DOHH2 (cell line): ENCODE measurements around the gene SDHB.

Experiments used
- H3F3A ChIP-seq: fragments of 200-600 bp; sonication (generic), shearing (Covaris generic); 2 replicates; pipeline ENCODE4 v1.6.0; 2016; ENCODE audit warnings: antibody characterized with exemption, mild to moderate bottlenecking; ENCODE audit not compliant: control insufficient read depth, insufficient read depth
- H3K27ac ChIP-seq: fragments of 200-600 bp; sonication (generic); 2 replicates; pipeline ENCODE4 v1.5.1; 2014; ENCODE audit warnings: low read depth, mild to moderate bottlenecking, low read length, moderate library complexity
- H3K27me3 ChIP-seq: fragments of 200-600 bp; sonication (generic); 2 replicates; pipeline ENCODE4 v1.6.1; 2014; ENCODE audit warnings: mild to moderate bottlenecking, low read length, mixed read lengths; ENCODE audit not compliant: control insufficient read depth
- H3K36me3 ChIP-seq: fragments of 200-600 bp; sonication (generic); 2 replicates; pipeline ENCODE4 v1.6.1; 2014; ENCODE audit warnings: mild to moderate bottlenecking, low read length, moderate library complexity, mixed read lengths; ENCODE audit not compliant: control insufficient read depth
- H3K4me1 ChIP-seq: fragments of 200-600 bp; sonication (generic); 2 replicates; pipeline ENCODE4 v1.6.1; 2014; ENCODE audit warnings: mild to moderate bottlenecking, low read length, mixed read lengths; ENCODE audit not compliant: control insufficient read depth
- H3K4me2 ChIP-seq: fragments of 200-600 bp; sonication (generic); 2 replicates; pipeline ENCODE4 v1.6.0; 2014; ENCODE audit warnings: mild to moderate bottlenecking, low read length, moderate library complexity
- H3K4me3 ChIP-seq: fragments of 200-600 bp; sonication (generic); 2 replicates; pipeline ENCODE4 v1.5.1; 2014; ENCODE audit warnings: mild to moderate bottlenecking, low read length, mixed read lengths
- H3K79me2 ChIP-seq: fragments of 200-600 bp; sonication (generic); 2 replicates; pipeline ENCODE4 v1.6.1; 2014; ENCODE audit warnings: mild to moderate bottlenecking, low read length, mixed read lengths; ENCODE audit not compliant: control insufficient read depth
- H3K9me2 ChIP-seq: fragments of 200-600 bp; sonication (generic); replicated peaks from 2 replicates; pipeline ENCODE4 v1.6.1; 2014; ENCODE audit warnings: mild to moderate bottlenecking, low read length, mixed read lengths; ENCODE audit not compliant: control insufficient read depth
- H3K9me3 ChIP-seq: fragments of 200-600 bp; sonication (generic); 2 replicates; pipeline ENCODE4 v1.6.1; 2014; ENCODE audit warnings: antibody characterized with exemption, low read length, mixed read lengths; ENCODE audit not compliant: control insufficient read depth, insufficient read depth
- H4K20me1 ChIP-seq: fragments of 200-600 bp; sonication (generic); 2 replicates; pipeline ENCODE4 v1.6.0; 2014; ENCODE audit warnings: low read depth, mild to moderate bottlenecking, antibody characterized with exemption, low read length, moderate library complexity; ENCODE audit not compliant: control insufficient read depth, insufficient read depth
- CTCF ChIP-seq: fragments of 200-600 bp; sonication (generic); IDR thresholded peaks from one replicate; pipeline ENCODE4 v1.5.1; 2014; ENCODE audit warnings: antibody characterized with exemption, mild to moderate bottlenecking, low read depth, low read length; ENCODE audit not compliant: poor library complexity, severe bottlenecking
- EZH2phosphoT487 ChIP-seq: fragments of 200-600 bp; sonication (generic); IDR thresholded peaks from 2 replicates; pipeline ENCODE4 v1.6.1; 2017; ENCODE audit warnings: borderline replicate concordance, mild to moderate bottlenecking, antibody characterized with exemption, low read length, moderate library complexity, mixed read lengths

SDHB gene

GRCh38 chr1:17007121-17007520 lies 46.7 kb downstream of the SDHB start:
- Histone ChIP-seq H3K27ac (no peak overlapping the region), H3K4me3 (no peak overlapping the region), H4K20me1 (peaks cover 8% of the 10 kb centered on the region; the same call in 1 of the 2 replicates), H3K36me3 (peaks cover 6% of the 10 kb centered on the region; the same call in 1 of the 2 replicates), H3K9me2 (no peaks in the 10 kb centered on the region), H3K4me2 (no peak overlapping the region), H3K9me3 (no peaks in the 10 kb centered on the region), H3F3A (no peaks in the 10 kb centered on the region), H3K79me2 (no peaks in the 10 kb centered on the region), H3K27me3 (no peaks in the 10 kb centered on the region), H3K4me1 (peaks cover 23% of the 10 kb centered on the region)
- TF ChIP-seq EZH2phosphoT487: no peak
- TF ChIP-seq CTCF: no peak

DNA sequence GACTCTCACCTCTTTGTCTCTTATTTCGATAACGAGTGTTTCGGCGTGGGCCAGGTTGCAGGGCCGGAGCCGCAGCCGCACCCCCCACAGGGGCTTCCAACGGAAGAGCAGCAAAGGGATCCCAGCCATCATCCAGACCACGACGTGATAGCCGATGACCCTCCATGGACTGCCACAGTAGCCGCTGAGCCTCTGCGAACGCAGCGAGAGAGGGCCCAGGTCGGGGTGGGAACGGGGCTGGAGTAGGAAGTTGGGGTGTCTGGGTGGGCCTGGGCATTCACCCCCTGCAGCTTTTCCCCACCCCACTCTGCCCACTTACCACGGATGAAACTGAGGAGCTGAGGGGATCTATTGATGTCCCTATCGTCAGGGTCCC lies 48.5 kb downstream of the SDHB start:
- Histone ChIP-seq H3F3A (no peaks in the 10 kb centered on the region), H3K9me3 (no peaks in the 10 kb centered on the region), H3K4me3 (no peak overlapping the region), H4K20me1 (no peaks in the 10 kb centered on the region), H3K4me1 (peaks cover 11% of the 10 kb centered on the region), H3K79me2 (no peaks in the 10 kb centered on the region), H3K36me3 (peaks cover 6% of the 10 kb centered on the region; the same call in 1 of the 2 replicates), H3K27me3 (no peaks in the 10 kb centered on the region), H3K9me2 (no peaks in the 10 kb centered on the region), H3K4me2 (no peak overlapping the region), H3K27ac (no peak overlapping the region)
- TF ChIP-seq CTCF: no peak

- Histone ChIP-seq H3K4me1 (peaks cover 4% of the 10 kb centered on the region), H3K79me2 (no peaks in the 10 kb centered on the region), H3K4me3 (no peak overlapping the region), H4K20me1 (no peaks in the 10 kb centered on the region), H3K27me3 (no peaks in the 10 kb centered on the region), H3K27ac (no peak overlapping the region), H3F3A (no peaks in the 10 kb centered on the region), H3K4me2 (no peak overlapping the region), H3K9me3 (no peaks in the 10 kb centered on the region), H3K36me3 (peaks cover 6% of the 10 kb centered on the region; the same call in 1 of the 2 replicates), H3K9me2 (no peaks in the 10 kb centered on the region)
- TF ChIP-seq EZH2phosphoT487: no peak
- no peak for TF ChIP-seq CTCF
These were observed 49.1 kb downstream of the SDHB start for GRCh38 chr1:17004466-17005364.
